ENCODE measurements around the gene C20orf202.
"Not testable (repeated sequence)": the region's sequence is repeated elsewhere in the genome, so short reads cannot be mapped to it uniquely, and the experiment has no call there.

Gene C20orf202

GRCh38 chr20:1242530-1242929 lies 39.3 kb downstream of the C20orf202 start:
- TF ChIP-seq, protein P1, sequence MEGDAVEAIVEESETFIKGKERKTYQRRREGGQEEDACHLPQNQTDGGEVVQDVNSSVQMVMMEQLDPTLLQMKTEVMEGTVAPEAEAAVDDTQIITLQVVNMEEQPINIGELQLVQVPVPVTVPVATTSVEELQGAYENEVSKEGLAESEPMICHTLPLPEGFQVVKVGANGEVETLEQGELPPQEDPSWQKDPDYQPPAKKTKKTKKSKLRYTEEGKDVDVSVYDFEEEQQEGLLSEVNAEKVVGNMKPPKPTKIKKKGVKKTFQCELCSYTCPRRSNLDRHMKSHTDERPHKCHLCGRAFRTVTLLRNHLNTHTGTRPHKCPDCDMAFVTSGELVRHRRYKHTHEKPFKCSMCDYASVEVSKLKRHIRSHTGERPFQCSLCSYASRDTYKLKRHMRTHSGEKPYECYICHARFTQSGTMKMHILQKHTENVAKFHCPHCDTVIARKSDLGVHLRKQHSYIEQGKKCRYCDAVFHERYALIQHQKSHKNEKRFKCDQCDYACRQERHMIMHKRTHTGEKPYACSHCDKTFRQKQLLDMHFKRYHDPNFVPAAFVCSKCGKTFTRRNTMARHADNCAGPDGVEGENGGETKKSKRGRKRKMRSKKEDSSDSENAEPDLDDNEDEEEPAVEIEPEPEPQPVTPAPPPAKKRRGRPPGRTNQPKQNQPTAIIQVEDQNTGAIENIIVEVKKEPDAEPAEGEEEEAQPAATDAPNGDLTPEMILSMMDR (IDR thresholded peaks at IDR 0.05; ENCODE audit: low read depth, low read length), result no peak
- H3K4me3 ChIP-seq (ENCODE audit: low read depth, low read length), result no peak overlapping the region
- DNase-seq (ENCODE audit: low read depth), result no peak

DNA sequence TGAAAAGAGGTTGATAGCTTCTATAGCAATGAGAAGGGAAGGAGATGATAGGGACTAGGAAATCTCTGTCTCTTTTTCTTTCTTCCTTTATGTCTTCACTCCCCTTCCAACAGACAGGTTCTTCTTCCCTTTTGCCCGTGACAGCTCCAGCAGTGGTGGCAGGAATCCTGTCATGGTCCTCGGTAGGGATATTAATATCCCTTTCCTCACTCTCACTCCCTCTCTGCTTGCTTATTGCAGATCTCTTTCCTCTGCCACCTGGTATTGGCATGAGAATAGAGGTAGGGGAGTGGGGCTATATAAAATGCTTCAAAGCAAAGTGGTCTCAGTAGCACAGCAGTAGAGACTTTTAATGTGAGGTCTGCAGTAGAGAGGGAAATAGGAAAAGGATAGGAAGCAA lies 42.3 kb downstream of the C20orf202 start:
- no peak overlapping the region for H3K4me3 ChIP-seq (ENCODE audit: low read depth, low read length)
- DNase-seq (ENCODE audit: low read depth), result no peak
- TF ChIP-seq MYC (IDR thresholded peaks at IDR 0.05; ENCODE audit: low read depth, low read length) (no peak), MAX (IDR thresholded peaks at IDR 0.05; ENCODE audit: low read depth, low read length) (no peak), POLR2A (IDR thresholded peaks at IDR 0.05; ENCODE audit: extremely low read depth, insufficient read length) (no peak)
- TF ChIP-seq, protein P1 (IDR thresholded peaks at IDR 0.05; ENCODE audit: low read depth, low read length), result no peak

DNA sequence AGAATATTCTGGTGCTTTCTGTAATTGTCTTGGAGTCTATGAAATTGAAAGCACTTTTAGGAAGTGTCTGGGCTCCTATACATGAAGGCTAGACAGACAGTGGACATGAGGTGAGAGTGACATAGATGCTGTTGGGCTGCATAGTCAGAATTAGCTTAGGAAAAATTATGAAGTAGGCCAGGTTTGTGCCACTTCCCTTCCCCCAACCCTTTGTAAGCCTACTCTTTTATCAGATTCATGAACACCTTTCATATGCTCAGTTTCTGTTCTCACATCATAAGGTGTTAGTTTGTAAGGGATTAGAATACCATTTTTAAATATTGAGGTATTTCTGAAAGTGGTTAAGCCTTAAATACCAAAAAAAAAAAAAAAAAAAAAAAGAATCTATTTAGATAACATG lies 44.4 kb downstream of the C20orf202 start:
- H3K4me3 ChIP-seq (ENCODE audit: low read depth, low read length), result no peak overlapping the region
- TF ChIP-seq, protein P1 (IDR thresholded peaks at IDR 0.05; ENCODE audit: low read depth, low read length), result no peak
- TF ChIP-seq POLR2A (IDR thresholded peaks at IDR 0.05; ENCODE audit: extremely low read depth, insufficient read length), result no peak
- no peak for TF ChIP-seq MAX (IDR thresholded peaks at IDR 0.05; ENCODE audit: low read depth, low read length)
- no peak for TF ChIP-seq MYC (IDR thresholded peaks at IDR 0.05; ENCODE audit: low read depth, low read length)

DNA sequence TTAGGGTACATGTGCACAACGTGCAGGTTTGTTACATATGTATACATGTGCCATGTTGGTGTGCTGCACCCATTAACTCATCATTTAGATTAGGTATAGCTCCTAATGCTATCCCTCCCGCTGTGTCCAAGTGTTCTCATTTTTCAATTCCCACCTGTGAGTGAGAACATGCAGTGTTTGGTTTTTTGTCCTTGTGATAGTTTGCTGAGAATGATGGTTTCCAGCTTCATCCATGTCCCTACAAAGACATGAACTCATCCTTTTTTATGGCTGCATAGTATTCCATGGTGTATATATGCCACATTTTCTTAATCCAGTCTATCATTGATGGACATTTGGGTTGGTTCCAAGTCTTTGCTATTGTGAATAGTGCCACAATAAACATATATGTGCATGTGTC lies 47.0 kb downstream of the C20orf202 start:
- not testable (repeated sequence) for H3K4me3 ChIP-seq (ENCODE audit: low read depth, low read length); DNase-seq (ENCODE audit: low read depth)

More for the DNA sequence above, 44.4 kb downstream of the C20orf202 start:
- DNase-seq (ENCODE audit: low read depth), result no peak

DNA sequence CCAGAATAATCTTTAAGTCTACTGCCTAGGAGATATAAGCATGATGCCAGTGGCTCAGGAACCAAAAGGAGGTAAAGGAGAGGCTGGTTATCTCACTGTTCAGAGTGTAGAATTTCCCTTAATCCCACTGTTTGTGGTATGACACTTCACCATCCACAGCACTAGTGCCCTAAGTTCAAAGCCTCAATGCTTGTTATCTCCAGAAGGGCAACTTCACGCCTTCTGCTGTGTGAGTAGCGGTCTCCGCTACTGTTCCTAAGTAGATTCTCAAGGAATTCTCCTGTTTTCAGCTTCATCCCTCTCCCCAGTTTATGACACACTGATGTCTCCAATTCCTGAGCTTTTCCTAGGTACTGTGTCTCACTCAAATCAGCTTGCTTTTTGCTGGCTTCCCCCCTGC lies 49.2 kb downstream of the C20orf202 start:
- TF ChIP-seq POLR2A (IDR thresholded peaks at IDR 0.05; ENCODE audit: extremely low read depth, insufficient read length) (no peak), MAX (IDR thresholded peaks at IDR 0.05; ENCODE audit: low read depth, low read length) (no peak), MYC (IDR thresholded peaks at IDR 0.05; ENCODE audit: low read depth, low read length) (no peak)
- TF ChIP-seq, protein P1 (IDR thresholded peaks at IDR 0.05; ENCODE audit: low read depth, low read length), result no peak
- no peak overlapping the region for H3K4me3 ChIP-seq (ENCODE audit: low read depth, low read length)
- DNase-seq (ENCODE audit: low read depth), result no peak

DNA sequence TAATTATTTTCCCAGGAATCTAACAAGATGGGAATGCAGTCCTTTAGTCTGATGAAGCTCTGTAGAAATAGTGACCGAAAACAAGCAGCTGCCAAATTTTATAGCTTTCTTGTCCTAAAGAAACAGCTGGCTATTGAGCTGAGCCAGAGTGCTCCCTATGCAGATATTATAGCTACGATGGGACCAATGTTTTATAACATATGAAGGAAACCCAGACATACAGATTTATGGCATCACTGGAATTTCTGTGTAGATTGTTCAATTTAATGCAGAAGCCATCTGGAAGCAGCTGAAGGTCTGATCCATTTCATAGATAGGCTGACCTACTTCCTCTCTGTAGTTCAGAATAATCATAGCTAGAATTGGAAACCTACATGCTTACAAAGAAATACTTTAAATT lies 51.0 kb downstream of the C20orf202 start:
- no peak for DNase-seq (ENCODE audit: low read depth)
- TF ChIP-seq MAX (IDR thresholded peaks at IDR 0.05; ENCODE audit: low read depth, low read length) (no peak), MYC (IDR thresholded peaks at IDR 0.05; ENCODE audit: low read depth, low read length) (no peak), POLR2A (IDR thresholded peaks at IDR 0.05; ENCODE audit: extremely low read depth, insufficient read length) (no peak)
- TF ChIP-seq, protein P1 (IDR thresholded peaks at IDR 0.05; ENCODE audit: low read depth, low read length), result no peak
- no peak overlapping the region for H3K4me3 ChIP-seq (ENCODE audit: low read depth, low read length)

Data from NB4 (cell line).